HEK293 (cell line): ENCODE data around the gene ZCCHC7.

Source experiments
- CTCF ChIA-PET: fragments of 350-600 bp; formaldehyde crosslinking; extraction: SDS; loops from one replicate; lab custom pipeline; 2021; ENCODE audit warnings: antibody characterized with exemption; lab: Yijun Ruan, JAX
- POLR2A ChIA-PET: fragments of 300-600 bp; formaldehyde crosslinking; extraction: SDS; loops from one replicate; lab custom pipeline; 2020; ENCODE audit warnings: antibody characterized with exemption, inconsistent platforms; lab: Yijun Ruan, JAX
- H3K27ac ChIP-seq: fragments of 200-500 bp; sonication (Bioruptor generic); 2 replicates; pipeline ENCODE4 v1.5.1; 2014; ENCODE audit warnings: low read depth, low read length, control low read depth, inconsistent platforms; ENCODE audit errors: extremely low read depth
- H3K36me3 ChIP-seq, 2 experiments: fragments of 200-500 bp in 1 of 2; sonication (Bioruptor generic) in 1 of 2; 1 replicate in 1 of 2; 2 replicates in 1 of 2; pipeline ENCODE4 v1.5.1; 2014 to 2017; ENCODE audit warnings: inconsistent platforms in 2 of 2, low read length in 2 of 2; ENCODE audit not compliant: control insufficient read depth in 2 of 2, insufficient read depth in 1 of 2
- H3K4me1 ChIP-seq: fragments of 200-500 bp; sonication (Bioruptor generic); 2 replicates; pipeline ENCODE4 v1.5.1; 2014; ENCODE audit warnings: mild to moderate bottlenecking, low read length, inconsistent platforms; ENCODE audit not compliant: control insufficient read depth, insufficient read depth
- H3K4me3 ChIP-seq: 2 replicates; pipeline ENCODE4 v1.5.1; 2011; ENCODE audit warnings: low read depth, mild to moderate bottlenecking, control low read depth, low read length, moderate library complexity
- H3K9me3 ChIP-seq: fragments of 200-500 bp; sonication (Bioruptor generic); 2 replicates; pipeline ENCODE4 v1.5.1; 2014; ENCODE audit warnings: low read depth, low read length, inconsistent platforms; ENCODE audit not compliant: control insufficient read depth, insufficient read depth
- ATF2 ChIP-seq: fragments of 450-650 bp; formaldehyde crosslinking; IDR thresholded peaks from 2 replicates; pipeline ENCODE4 v1.5.1; 2016; ENCODE audit warnings: missing biosample characterization, missing genetic modification characterization, low read depth
- IKZF3 ChIP-seq: fragments of 450-650 bp; IDR thresholded peaks from 2 replicates; pipeline ENCODE4 v1.5.0; 2018; ENCODE audit warnings: missing biosample characterization, mild to moderate bottlenecking, missing genetic modification characterization, moderate library complexity
- MYNN ChIP-seq: fragments of 450-650 bp; formaldehyde crosslinking; IDR thresholded peaks from 2 replicates; pipeline ENCODE4 v1.5.1; 2016; ENCODE audit warnings: missing biosample characterization, missing genetic modification characterization, borderline replicate concordance
- ZNF24 ChIP-seq: fragments of 450-650 bp; formaldehyde crosslinking; IDR thresholded peaks from 2 replicates; pipeline ENCODE4 v1.5.1; 2016; ENCODE audit warnings: missing biosample characterization, missing genetic modification characterization
- ZNF26 ChIP-seq: fragments of 450-650 bp; formaldehyde crosslinking; IDR thresholded peaks from 2 replicates; pipeline ENCODE4 v1.5.1; 2016; ENCODE audit warnings: missing biosample characterization, missing genetic modification characterization
- ZNF354C ChIP-seq: fragments of 450-650 bp; formaldehyde crosslinking; IDR thresholded peaks from 2 replicates; pipeline ENCODE4 v1.5.1; 2016; ENCODE audit warnings: missing biosample characterization, missing genetic modification characterization, low read depth, borderline replicate concordance
- ZNF426 ChIP-seq: fragments of 450-650 bp; formaldehyde crosslinking; IDR thresholded peaks from 2 replicates; pipeline ENCODE4 v1.5.1; 2017; ENCODE audit warnings: missing biosample characterization, missing genetic modification characterization, mild to moderate bottlenecking, inconsistent platforms, moderate library complexity
- ZNF488 ChIP-seq: fragments of 450-650 bp; formaldehyde crosslinking; IDR thresholded peaks from 2 replicates; pipeline ENCODE4 v1.5.1; 2016; ENCODE audit warnings: missing biosample characterization, missing genetic modification characterization
- ZNF514 ChIP-seq: fragments of 450-650 bp; formaldehyde crosslinking; IDR thresholded peaks from 2 replicates; pipeline ENCODE4 v1.5.1; 2016; ENCODE audit warnings: missing biosample characterization, missing genetic modification characterization
- ZNF785 ChIP-seq: fragments of 450-650 bp; formaldehyde crosslinking; IDR thresholded peaks from 2 replicates; pipeline ENCODE4 v1.5.1; 2016; ENCODE audit warnings: missing biosample characterization, missing genetic modification characterization
- ZSCAN5A ChIP-seq: fragments of 450-650 bp; formaldehyde crosslinking; IDR thresholded peaks from 2 replicates; pipeline ENCODE4 v1.5.1; 2016; ENCODE audit warnings: missing biosample characterization, missing genetic modification characterization

The ZCCHC7 gene

GRCh38 chr9:37335238-37335637 lies 214.9 kb downstream of the ZCCHC7 start (continued):
- TF ChIP-seq ZNF488 (tag by site-specific recombination): no peak
- TF ChIP-seq ZNF426: no peak
- TF ChIP-seq ZNF24: no peak
- TF ChIP-seq ZNF354C: no peak
- TF ChIP-seq, all 188 proteins: peak for 0

GRCh38 chr9:37336150-37336549 lies 215.8 kb downstream of the ZCCHC7 start:
- Histone ChIP-seq H3K4me3 (no peak overlapping the region), H3K27ac (no peak overlapping the region), H3K36me3 (no peaks in the 10 kb centered on the region), H3K4me1 (no peaks in the 10 kb centered on the region), H3K9me3 (no peaks in the 10 kb centered on the region)
- POLR2A ChIA-PET: no interaction called here
- CTCF ChIA-PET: interaction anchor here (0.6 to 1.3 kb wide), 5 partner anchors 14 to 495 kb away, joined by 3 to 4 read pairs (median 3); no protein-coding TSS in a partner anchor
- TF ChIP-seq ZNF785 (tag by site-specific recombination): no peak
- TF ChIP-seq ZNF514 (tag by site-specific recombination): no peak
- no peak for TF ChIP-seq ZSCAN5A
- no peak for TF ChIP-seq IKZF3
- TF ChIP-seq, all 188 proteins: peak for 0

GRCh38 chr9:37337301-37337890 lies 217.0 kb downstream of the ZCCHC7 start:
- no peak overlapping the region for H3K27ac ChIP-seq
- no peaks in the 10 kb centered on the region for H3K9me3 ChIP-seq
- no peaks in the 10 kb centered on the region for H3K36me3 ChIP-seq
- CTCF ChIA-PET: interaction anchor here (0.6 to 1.3 kb wide), 6 partner anchors 8 to 464 kb away, joined by 3 to 4 read pairs (median 3); no protein-coding TSS in a partner anchor
- H3K4me1 ChIP-seq: no peaks in the 10 kb centered on the region
- POLR2A ChIA-PET: no interaction called here
- no peak overlapping the region for H3K4me3 ChIP-seq
- TF ChIP-seq MYNN (no peak), ZNF26 (tag by site-specific recombination) (no peak)

- ChIA-PET CTCF (interaction anchor here (0.9 to 1.0 kb wide), 3 partner anchors 9 to 41 kb away, joined by 3 read pairs; no protein-coding TSS in a partner anchor), POLR2A (no interaction called here)
- no peaks in the 10 kb centered on the region for H3K4me1 ChIP-seq
- no peaks in the 10 kb centered on the region for H3K9me3 ChIP-seq
- no peaks in the 10 kb centered on the region for H3K36me3 ChIP-seq
- no peak for TF ChIP-seq ZNF354C
- TF ChIP-seq ATF2 (tag by site-specific recombination): peak; percentile 69
- H3K27ac ChIP-seq: no peak overlapping the region
- H3K4me3 ChIP-seq: no peak overlapping the region
Observed at GRCh38 chr9:37338218-37338617, 217.8 kb downstream of the ZCCHC7 start.
